C1 segment of cervical spinal cord (tissue), 14 donors: ENCODE measurements around the gene MED12L.

Experiments
- DNase-seq, 14 donors: peaks; one replicate each; lab custom pipeline; 2025; lab: John Stamatoyannopoulos, UW

The MED12L gene

GRCh38 chr3:151318313-151318712, 232.8 kb downstream of the MED12L start:
- no peak for DNase-seq

GRCh38 chr3:151318991-151319390, 233.5 kb downstream of the MED12L start:
- no peak for DNase-seq

DNA sequence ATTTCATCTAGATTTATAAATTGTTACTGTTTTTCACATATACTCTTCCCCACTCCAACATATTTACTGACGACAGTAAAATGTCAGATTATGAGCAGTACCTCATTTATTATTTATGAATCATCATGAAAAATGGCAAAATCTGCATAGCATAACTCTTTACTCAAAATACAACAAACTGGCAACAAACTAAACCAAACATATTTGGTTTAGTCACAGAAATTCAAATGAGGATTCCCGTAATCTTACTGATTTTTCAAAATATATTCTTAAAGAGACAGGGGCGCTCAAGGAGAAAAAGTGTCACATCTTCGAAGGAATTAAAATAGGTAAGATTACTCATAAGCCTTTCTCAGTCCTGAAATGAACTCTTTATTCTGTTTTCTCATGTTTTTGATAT, 234.2 kb downstream of the MED12L start:
- DNase-seq: no peak

GRCh38 chr3:151320131-151320530, 234.7 kb downstream of the MED12L start:
- DNase-seq: no peak

GRCh38 chr3:151321526-151321925, 236.1 kb downstream of the MED12L start:
- DNase-seq: no peak

DNA sequence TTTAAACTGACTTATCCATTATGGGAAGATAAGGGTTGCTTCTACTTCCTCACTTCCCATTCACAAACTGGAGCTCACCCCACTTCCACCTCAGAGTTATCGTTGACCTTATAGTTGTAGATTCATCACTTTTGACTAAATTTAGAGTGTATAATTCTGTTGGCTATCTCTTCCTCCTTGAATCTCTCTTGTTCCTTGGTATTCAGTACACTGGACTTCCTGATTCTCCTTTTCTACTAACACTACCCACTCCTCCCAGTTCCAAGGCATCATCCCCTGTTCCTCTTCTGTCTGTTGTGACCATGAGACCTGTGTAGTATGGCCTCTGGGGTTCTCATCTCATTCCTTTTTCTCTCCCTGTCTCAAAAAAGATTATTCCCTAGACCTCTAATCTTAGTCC, 237.0 kb downstream of the MED12L start:
- DNase-seq: no peak

- no peak for DNase-seq
These were observed 242.2 kb downstream of the MED12L start for GRCh38 chr3:151327571-151328198.

DNA sequence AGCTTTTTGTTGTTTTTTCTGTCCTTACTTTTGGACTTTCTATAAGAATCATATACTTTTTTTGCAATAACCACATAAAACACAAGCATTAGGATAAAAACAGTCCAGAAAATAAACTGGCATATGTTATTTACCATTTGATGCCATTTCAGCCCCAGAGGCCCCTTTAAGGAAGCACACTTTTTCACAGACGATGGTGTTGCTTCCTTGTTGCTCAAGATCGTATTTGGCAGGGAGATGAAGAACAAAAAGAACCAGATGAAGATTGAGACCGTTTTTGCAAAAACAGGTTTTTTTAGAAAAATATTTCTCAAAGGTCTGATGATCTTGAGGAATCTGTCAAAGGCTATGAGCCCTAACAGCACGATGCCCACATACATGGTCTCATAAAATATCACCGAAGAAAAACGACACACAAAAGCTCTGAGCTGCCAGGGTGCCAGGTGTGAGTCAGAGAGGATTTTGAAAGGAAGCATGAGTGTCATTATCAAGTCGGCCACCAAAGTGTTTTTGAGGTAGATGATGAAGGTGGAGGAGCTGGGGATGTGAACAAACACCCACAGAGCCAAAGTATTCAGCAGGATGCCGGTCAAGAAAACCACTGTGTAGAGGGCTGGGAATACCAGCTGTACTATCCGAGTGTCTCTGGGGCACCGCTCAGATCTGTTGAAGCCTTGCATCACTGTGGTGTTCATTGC, 243.0 kb downstream of the MED12L start:
- no peak for DNase-seq

DNA sequence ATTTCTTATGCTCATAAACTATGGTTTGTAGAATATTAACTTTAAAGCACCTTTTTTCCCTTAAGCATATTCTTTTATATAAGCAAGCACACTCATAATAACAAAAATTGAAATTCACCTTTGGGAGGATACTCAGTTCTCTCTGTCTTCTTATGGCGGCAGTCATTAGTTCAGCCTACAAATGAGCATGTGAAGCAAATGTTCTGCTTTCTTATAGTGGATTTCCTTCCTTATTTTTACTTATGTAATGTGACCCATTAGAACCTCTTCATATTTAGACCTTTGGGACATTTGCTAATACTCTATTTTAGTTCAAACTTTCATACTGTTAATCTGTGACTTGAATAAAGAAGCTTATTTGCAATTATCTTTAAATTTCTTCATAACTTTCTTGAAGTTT, 243.9 kb downstream of the MED12L start, which contains the start of gene P2RY13:
Gene P2RY13, minus strand, starts transcription at position 187 of the 400 bp plus-strand sequence. Its CDS starts 21 bp downstream, at position 166.
- no peak for DNase-seq

DNA sequence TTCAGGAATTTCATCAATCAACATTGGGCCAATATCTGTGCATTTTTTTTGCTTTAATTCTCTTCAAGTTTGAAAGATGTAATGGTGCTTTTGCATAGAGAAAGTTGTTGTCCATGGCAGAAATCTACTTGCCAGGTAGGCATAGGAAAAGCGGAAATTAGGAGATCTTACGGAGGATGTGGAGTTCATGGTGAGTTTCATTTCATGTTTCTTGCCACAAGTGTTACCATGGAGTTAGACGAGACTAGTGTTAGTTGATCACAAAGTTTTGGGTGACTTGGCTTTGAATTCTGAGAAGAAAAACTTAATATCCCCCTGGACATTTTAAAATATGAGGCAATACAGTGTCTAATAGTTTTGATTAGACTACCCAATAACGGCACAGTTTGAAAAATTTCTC, 244.9 kb downstream of the MED12L start:
- no peak for DNase-seq

DNA sequence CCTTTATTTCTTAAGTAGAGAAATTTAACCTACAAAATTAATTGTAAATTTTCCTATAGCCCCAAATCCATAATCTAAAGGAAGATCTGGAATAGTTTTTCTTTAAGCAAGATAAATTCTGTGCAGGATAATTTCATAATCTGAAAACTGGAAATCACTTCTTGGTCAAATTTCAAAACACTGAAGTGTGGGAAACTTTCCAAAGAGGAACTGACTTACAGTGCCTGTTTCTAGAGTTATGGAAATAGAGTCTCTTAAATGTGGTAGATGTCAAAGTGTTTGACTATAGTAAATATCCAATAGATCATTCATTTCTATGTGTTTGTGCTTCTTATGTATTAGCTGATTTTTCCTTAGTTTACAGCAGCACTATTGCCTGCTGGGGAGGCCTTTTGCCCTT, 245.4 kb downstream of the MED12L start:
- no peak for DNase-seq

- DNase-seq: no peak
These were observed 246.2 kb downstream of the MED12L start for GRCh38 chr3:151331696-151332095.

- DNase-seq: no peak
These were observed 260.4 kb downstream of the MED12L start for GRCh38 chr3:151345859-151346258.

DNA sequence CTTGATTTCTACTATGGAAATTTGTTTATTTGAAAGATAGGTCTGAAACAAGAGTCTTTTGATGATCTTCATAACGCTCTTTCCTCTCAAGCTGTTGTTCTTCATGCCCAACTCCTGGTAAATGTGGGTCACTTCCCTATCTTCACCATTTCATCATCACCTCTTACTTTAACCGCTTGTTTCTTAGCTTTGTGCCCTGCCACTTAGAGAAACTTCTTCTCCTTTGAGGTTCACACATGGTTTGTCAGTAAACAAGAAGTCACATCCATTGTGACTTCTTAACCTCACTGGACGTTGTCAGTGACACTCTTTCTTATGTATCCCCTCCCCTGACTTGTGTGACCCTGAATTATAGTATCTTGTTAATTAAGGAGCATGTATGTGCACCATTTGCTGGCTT, 260.8 kb downstream of the MED12L start:
- no peak for DNase-seq

DNA sequence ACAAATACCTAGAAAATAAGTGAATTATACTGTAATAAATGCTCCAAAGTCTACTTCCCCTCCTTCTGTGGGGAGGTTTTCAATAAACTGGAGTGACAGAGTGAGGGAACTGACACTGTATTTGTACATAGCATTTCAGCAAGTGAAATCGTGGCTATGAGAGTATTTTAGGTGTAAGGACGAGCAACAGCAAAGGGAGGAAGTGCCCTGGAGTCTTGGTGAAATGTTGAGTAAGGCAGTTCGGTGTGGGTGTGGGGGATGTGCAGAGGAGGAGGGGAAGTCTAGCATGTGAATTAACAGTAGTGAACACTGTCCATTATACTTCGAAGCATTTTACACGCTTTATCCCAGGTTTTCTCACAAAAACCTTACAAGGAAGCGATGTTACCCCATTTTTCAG, 262.0 kb downstream of the MED12L start:
- DNase-seq: peak in 7 of 14 donors; percentile 12 to 65 (median 35)

DNA sequence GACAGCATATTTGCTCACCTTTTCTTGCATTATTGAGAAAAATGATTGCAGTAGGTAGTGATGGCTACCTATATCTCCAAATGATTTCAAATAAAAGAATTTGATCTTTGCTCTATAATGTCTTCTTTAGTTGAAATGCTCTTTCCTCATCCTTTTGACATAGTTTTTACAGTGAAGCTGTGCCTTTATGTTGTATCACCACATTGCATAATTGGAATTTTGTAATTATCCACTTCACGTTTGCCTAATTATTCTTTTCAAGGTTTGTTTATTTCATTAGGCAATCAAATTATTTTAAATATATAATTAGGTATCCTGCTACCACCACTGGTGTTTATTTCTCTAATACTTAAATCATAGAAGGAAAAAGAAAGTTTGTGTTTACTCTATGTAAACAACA, 265.2 kb downstream of the MED12L start:
- no peak for DNase-seq

DNA sequence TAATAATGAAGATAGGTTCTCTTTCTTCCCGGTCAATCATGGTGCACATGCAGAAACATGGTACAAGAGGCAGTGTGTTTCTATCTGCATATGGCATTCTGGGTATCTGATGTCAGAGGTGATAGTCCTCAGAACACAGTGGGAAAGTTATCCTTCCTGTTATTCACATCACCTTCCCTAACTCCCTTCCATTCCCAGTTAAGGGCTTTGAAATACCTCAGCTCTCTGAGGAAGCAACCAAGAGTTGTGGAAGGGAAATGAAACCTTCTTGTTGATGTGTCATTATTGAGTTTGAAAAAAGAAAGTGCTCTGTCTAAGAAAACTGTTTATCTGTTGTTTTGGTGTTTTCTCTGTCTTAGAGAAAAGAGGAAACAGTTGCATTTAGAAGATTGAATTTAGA, 265.8 kb downstream of the MED12L start:
- no peak for DNase-seq

GRCh38 chr3:151351648-151352047, 266.2 kb downstream of the MED12L start:
- DNase-seq: no peak

DNA sequence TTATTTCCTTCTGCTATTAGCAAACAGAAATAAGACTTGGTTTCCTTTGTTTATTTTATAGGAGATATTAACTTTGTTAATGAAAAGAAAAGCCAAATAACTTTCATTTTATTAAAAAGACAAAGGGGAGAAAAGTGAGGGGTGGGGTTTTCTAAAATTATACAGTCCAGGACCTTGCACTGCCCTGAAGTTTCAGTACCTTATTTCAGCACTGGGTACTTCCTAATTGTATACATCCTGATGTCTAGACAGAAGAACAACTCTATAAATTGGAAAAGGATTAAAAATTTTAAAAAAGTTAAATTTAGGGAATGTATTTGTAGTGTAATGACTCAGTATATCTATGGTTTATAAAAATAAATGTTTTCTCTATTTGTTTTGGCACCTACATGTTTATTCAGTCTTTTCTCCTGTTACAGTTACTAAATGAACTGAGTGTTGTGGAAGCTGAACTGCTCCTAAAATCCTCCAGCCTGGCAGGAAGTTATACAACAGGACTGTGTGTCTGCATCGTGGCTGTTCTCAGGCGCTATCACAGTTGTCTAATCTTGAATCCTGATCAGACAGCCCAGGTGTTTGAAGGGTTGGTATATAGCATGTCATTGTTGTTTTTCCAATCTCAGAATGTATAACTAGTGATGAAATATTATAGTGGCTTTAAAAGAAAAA, 271.5 kb downstream of the MED12L start:
- no peak for DNase-seq

- DNase-seq: no peak
These were observed 272.0 kb downstream of the MED12L start for GRCh38 chr3:151357463-151357850.

DNA sequence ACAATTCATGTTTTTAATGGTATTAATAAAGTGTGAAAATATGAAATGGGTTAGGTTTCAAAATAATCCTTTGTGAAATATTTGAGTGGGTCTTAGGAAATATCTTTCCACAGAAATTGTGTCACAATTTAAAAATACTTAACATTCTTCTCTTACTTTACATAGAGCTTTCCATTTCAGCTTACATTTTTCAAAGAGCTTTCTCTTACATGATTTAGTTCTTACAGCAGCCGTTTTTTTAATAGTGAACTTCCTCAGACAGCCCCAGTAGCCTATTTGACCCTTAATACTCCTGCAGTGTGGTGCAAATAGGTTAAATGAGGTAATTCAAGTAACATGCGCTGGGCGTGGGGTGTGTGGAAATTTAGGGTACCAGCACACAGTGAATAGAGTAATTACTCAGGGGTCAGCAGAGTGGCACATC, 277.3 kb downstream of the MED12L start:
- no peak for DNase-seq

GRCh38 chr3:151366993-151367392, 281.5 kb downstream of the MED12L start:
- DNase-seq: no peak

DNA sequence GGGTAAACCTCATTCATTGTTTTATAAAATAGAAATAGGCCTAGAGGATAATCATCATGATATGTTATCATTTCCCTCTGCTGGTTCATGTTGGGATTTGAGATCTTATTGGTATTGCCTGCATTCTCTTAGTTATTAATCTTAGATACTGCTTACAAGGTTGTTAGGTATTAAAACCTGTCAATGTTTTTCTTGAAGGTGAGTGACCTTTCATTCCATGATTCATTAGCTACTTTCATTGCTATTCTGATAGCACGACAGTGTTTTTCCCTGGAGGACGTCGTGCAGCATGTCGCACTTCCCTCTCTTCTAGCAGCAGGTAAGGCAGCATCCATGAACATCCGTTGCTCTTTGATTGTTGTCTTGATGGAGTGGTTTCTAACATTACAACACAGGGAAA, 282.0 kb downstream of the MED12L start:
- DNase-seq: no peak
